K562 (cell line): ENCODE results near the gene CDC42EP1. TPM values are rescaled to one million over a fixed set of nuclear protein-coding genes. Genes with fewer than 3 reads are reported as not detected.

Experiments
- ATAC-seq: fragments of 200-7000 bp; cut with Tn5 transposase; 3 replicates; pipeline ENCODE4 v1.9.1; 2020; ENCODE audit warnings: moderate library complexity
- BruUV-seq: library from RNA; stranded (reverse); fragments of 400-500 nt; replicated peaks from 2 replicates; lab custom pipeline; 2021; lab: Mats Ljungman, UMichigan
- CTCF ChIA-PET: fragments of 300-600 bp; formaldehyde crosslinking; extraction: SDS; loops from one replicate; lab custom pipeline; 2021; ENCODE audit warnings: low intra/inter-chr PET ratio; lab: Yijun Ruan, JAX
- POLR2A ChIA-PET: fragments of 300-600, 350-650 bp; sonication (Branson Sonifier 250); formaldehyde crosslinking; extraction: SDS; loops from one replicate; lab custom pipeline; 2021; ENCODE audit warnings: antibody characterized with exemption, inconsistent platforms; lab: Yijun Ruan, JAX
- DNase-seq, 4 experiments: peaks; one replicate each; pipeline versions ENCODE4 v3.0.0 to v3.0.0-alpha.2; 2011 to 2018; ENCODE audit warnings: low spot score in 3 of 4, mixed read lengths in 3 of 4; ENCODE audit errors: extremely low read depth in 1 of 4
- FAIRE-seq: peaks from 2 replicates; lab custom pipeline; 2011; peaks lifted over from hg19 to GRCh38; lab: Jason Lieb, UNC
- H2AFZ ChIP-seq: 2 replicates; pipeline ENCODE4 v1.6.0; 2011; ENCODE audit warnings: low read depth, low read length, control low read depth, inconsistent platforms
- H3K27ac ChIP-seq: fragments of 200-600 bp; 3 replicates; pipeline ENCODE4 v1.8.0; 2011; ENCODE audit warnings: low read depth, mild to moderate bottlenecking, control low read depth, inconsistent platforms, low read length, moderate library complexity, mixed read lengths; ENCODE audit errors: extremely low read depth
- H3K27me3 ChIP-seq, 2 experiments: fragments of 300-600 bp in 1 of 2; 2 replicates in 1 of 2; 3 replicates in 1 of 2; pipeline versions ENCODE4 v1.6.0 to v1.8.0; 2011; ENCODE audit warnings: inconsistent platforms in 2 of 2, low read length in 2 of 2, mild to moderate bottlenecking in 1 of 2, mixed read lengths in 1 of 2, moderate library complexity in 1 of 2; ENCODE audit not compliant: control insufficient read depth in 2 of 2, insufficient read depth in 2 of 2
- H3K36me3 ChIP-seq: fragments of 300-600 bp; 3 replicates; pipeline ENCODE4 v1.8.0; 2011; ENCODE audit warnings: mild to moderate bottlenecking, low read length, inconsistent platforms; ENCODE audit not compliant: control insufficient read depth, insufficient read depth
- H3K4me1 ChIP-seq, 2 experiments: fragments of 200-600 bp in 1 of 2; replicated peaks in 1 of 2; 2 replicates in 1 of 2; 3 replicates in 1 of 2; pipeline versions ENCODE4 v1.5.1 to v1.8.0; 2011; ENCODE audit warnings: inconsistent platforms in 2 of 2, low read length in 2 of 2, mild to moderate bottlenecking in 1 of 2, mixed read lengths in 1 of 2, moderate library complexity in 1 of 2; ENCODE audit not compliant: control insufficient read depth in 2 of 2, insufficient read depth in 2 of 2
- H3K4me2 ChIP-seq: 2 replicates; pipeline ENCODE4 v1.6.1; 2011; ENCODE audit warnings: low read length, control low read depth, inconsistent platforms, mixed read lengths; ENCODE audit not compliant: insufficient read depth
- H3K4me3 ChIP-seq: fragments of 200-600 bp; sonication (generic), shearing (Covaris generic); 2 replicates; pipeline ENCODE4 v1.5.1; 2016; ENCODE audit warnings: control low read depth, inconsistent platforms
- H3K79me2 ChIP-seq: fragments of 200-600 bp; 3 replicates; pipeline ENCODE4 v1.8.0; 2011; ENCODE audit warnings: low read length, inconsistent platforms; ENCODE audit not compliant: control insufficient read depth, insufficient read depth
- H3K9ac ChIP-seq, 2 experiments: 2 replicates each; pipeline versions ENCODE4 v1.6.0 to v1.6.1; 2011; ENCODE audit warnings: low read depth in 2 of 2, low read length in 2 of 2, control low read depth in 1 of 2, inconsistent platforms in 1 of 2, mild to moderate bottlenecking in 1 of 2, mixed read lengths in 1 of 2; ENCODE audit not compliant: insufficient read depth in 1 of 2
- H3K9me1 ChIP-seq: one replicate; pipeline ENCODE4 v1.6.0; 2011; ENCODE audit warnings: inconsistent platforms, mild to moderate bottlenecking, low read length, moderate library complexity; ENCODE audit not compliant: control insufficient read depth, insufficient read depth
- H3K9me3 ChIP-seq: replicated peaks from 2 replicates; pipeline ENCODE4 v1.5.1; 2011; ENCODE audit warnings: low read depth, low read length, inconsistent platforms; ENCODE audit not compliant: control insufficient read depth, insufficient read depth
- H4K20me1 ChIP-seq: replicated peaks from 2 replicates; pipeline ENCODE4 v1.6.1; 2011; ENCODE audit warnings: low read length, inconsistent platforms, mixed read lengths; ENCODE audit not compliant: control insufficient read depth, insufficient read depth
- ESRRA ChIP-seq: fragments of 450-650 bp; IDR thresholded peaks from 2 replicates; pipeline ENCODE4 v1.6.1; 2014; ENCODE audit warnings: low read depth, mild to moderate bottlenecking, moderate library complexity, borderline replicate concordance
- NR2C2 ChIP-seq, 2 experiments: fragments of 200-800 bp in 1 of 2; sonication (Bioruptor generic) in 1 of 2; sonication (generic) in 1 of 2; formaldehyde crosslinking in 1 of 2; IDR thresholded peaks; 2 replicates each; pipeline versions ENCODE4 v1.6.1 to v1.8.0; 2016 to 2022; ENCODE audit warnings: mild to moderate bottlenecking in 1 of 2, missing compliant biosample characterization in 1 of 2, missing genetic modification characterization in 1 of 2, missing genetic modification reagents in 1 of 2
- RBFOX2 ChIP-seq: fragments of 200-400 bp; formaldehyde crosslinking; IDR thresholded peaks from 2 replicates; pipeline ENCODE4 v1.6.1; 2017; ENCODE audit warnings: low read depth, mild to moderate bottlenecking, low read length, moderate library complexity
- RBM25 ChIP-seq: fragments of 200-400 bp; formaldehyde crosslinking; IDR thresholded peaks from 2 replicates; pipeline ENCODE4 v1.6.1; 2018; ENCODE audit warnings: low read length, low read depth, moderate library complexity; ENCODE audit not compliant: severe bottlenecking
- SIX5 ChIP-seq, 2 experiments: IDR thresholded peaks; 2 replicates each; pipeline ENCODE4 v1.6.1; 2011; ENCODE audit warnings: low read length in 2 of 2, borderline replicate concordance in 1 of 2, low read depth in 1 of 2, mild to moderate bottlenecking in 1 of 2, moderate library complexity in 1 of 2; ENCODE audit not compliant: insufficient read depth in 1 of 2
- ZNF24 ChIP-seq: fragments of 450-650 bp; IDR thresholded peaks from 2 replicates; pipeline ENCODE4 v1.6.1; 2016
- WGBS: fragments of 100-300 bp; shearing (Covaris generic); methylation state at CpG from one replicate; pipeline ENCODE4 v1.1.6; 2016; ENCODE audit warnings: low coverage, mixed read lengths; ENCODE audit not compliant: insufficient coverage; ENCODE audit errors: missing lambda C conversion rate; 5-methylcytosine and 5-hydroxymethylcytosine counted together
- in situ Hi-C: fragments of 300-500 bp; cut with MboI; formaldehyde crosslinking; loops from 4 replicates; pipeline ENCODE4 v1.15.0; 2018; ENCODE audit warnings: inconsistent platforms, mixed read lengths
- intact Hi-C: fragments of 100-400 bp; cut with micrococcal nuclease; formaldehyde crosslinking; loops from 2 replicates; pipeline ENCODE4 v1.14.2; 2022
- polyA plus RNA-seq, 8 experiments: library from polyadenylated mRNA; depleted of rRNA in 4 of 8; stranded (reverse) in 5 of 8; unstranded in 3 of 8; fragments of >200 nt; fragmentation: Nextera tagmentation in 2 of 8; fragmentation: Illumina TruSeq in 1 of 8; extraction: Ambion mirVana in 2 of 8; extraction: Trizol in 1 of 8; gene quantifications; 2 replicates each; pipeline versions ENCODE4 v1.2.1 to v1.2.3, GENCODE V29; 2011 to 2014; ENCODE audit warnings: inconsistent platforms in 1 of 8, missing spikeins in 1 of 8
- total RNA-seq, 7 experiments: library from RNA; depleted of rRNA in 6 of 7; stranded (reverse); fragments of >200 nt in 6 of 7; fragmentation: Illumina TruSeq in 2 of 7; extraction: Trizol in 2 of 7; gene quantifications; 2 replicates each; pipeline versions ENCODE4 v1.2.1 to v1.2.3, GENCODE V29; 2011 to 2021; ENCODE audit warnings: low replicate concordance in 1 of 7
- TF ChIP-seq, protein P1 (sequence below), 2 experiments: fragments of 150-350 bp in 1 of 2; IDR thresholded peaks; 2 replicates each; pipeline ENCODE4 v1.6.1; 2012 to 2016; ENCODE audit warnings: low read depth in 2 of 2, low read length in 2 of 2, mild to moderate bottlenecking in 1 of 2, moderate library complexity in 1 of 2
- TF ChIP-seq, protein P2 (sequence below): sonication (generic); formaldehyde crosslinking; IDR thresholded peaks from 2 replicates; pipeline ENCODE4 v1.8.0; 2022; ENCODE audit warnings: mild to moderate bottlenecking, missing genetic modification reagents

CDC42EP1 gene
- total and polyA plus RNA-seq, 9 of the 15 experiments (the other 6 are each of a cell fraction or from before 2014, with no cell fraction given), result 0.67 to 70.2 (median 7.3) TPM

DNA sequence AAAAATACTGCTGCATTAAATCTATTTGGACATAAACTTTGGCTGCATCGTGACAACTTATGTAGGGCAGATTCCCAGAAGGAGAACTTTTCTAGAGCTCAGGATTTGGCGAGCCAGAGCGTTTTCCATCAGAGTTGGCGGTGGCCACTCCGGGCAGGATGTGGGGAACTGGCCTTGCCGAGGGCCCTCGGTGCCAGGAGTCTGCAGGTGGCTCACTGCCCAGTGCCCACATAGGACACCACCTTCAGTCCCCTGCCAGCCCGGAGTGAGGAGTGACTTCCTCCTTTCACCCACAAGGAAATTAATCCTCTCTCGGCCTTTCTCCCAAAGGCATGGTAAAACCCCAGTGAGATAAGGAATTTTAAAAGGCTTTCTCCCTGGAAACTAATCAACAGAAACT, 21.2 kb downstream of the CDC42EP1 start (continued):
- TF ChIP-seq, protein P1, sequence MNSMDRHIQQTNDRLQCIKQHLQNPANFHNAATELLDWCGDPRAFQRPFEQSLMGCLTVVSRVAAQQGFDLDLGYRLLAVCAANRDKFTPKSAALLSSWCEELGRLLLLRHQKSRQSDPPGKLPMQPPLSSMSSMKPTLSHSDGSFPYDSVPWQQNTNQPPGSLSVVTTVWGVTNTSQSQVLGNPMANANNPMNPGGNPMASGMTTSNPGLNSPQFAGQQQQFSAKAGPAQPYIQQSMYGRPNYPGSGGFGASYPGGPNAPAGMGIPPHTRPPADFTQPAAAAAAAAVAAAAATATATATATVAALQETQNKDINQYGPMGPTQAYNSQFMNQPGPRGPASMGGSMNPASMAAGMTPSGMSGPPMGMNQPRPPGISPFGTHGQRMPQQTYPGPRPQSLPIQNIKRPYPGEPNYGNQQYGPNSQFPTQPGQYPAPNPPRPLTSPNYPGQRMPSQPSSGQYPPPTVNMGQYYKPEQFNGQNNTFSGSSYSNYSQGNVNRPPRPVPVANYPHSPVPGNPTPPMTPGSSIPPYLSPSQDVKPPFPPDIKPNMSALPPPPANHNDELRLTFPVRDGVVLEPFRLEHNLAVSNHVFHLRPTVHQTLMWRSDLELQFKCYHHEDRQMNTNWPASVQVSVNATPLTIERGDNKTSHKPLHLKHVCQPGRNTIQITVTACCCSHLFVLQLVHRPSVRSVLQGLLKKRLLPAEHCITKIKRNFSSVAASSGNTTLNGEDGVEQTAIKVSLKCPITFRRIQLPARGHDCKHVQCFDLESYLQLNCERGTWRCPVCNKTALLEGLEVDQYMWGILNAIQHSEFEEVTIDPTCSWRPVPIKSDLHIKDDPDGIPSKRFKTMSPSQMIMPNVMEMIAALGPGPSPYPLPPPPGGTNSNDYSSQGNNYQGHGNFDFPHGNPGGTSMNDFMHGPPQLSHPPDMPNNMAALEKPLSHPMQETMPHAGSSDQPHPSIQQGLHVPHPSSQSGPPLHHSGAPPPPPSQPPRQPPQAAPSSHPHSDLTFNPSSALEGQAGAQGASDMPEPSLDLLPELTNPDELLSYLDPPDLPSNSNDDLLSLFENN (IDR thresholded peaks at IDR 0.05; ENCODE audit: low read depth in 2 of 2, low read length in 2 of 2), result no peak
- TF ChIP-seq ZNF24, result no peak
- TF ChIP-seq, protein P2, sequence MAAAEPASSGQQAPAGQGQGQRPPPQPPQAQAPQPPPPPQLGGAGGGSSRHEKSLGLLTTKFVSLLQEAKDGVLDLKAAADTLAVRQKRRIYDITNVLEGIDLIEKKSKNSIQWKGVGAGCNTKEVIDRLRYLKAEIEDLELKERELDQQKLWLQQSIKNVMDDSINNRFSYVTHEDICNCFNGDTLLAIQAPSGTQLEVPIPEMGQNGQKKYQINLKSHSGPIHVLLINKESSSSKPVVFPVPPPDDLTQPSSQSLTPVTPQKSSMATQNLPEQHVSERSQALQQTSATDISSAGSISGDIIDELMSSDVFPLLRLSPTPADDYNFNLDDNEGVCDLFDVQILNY (CRISPR knock-in tag), result no peak

DNA sequence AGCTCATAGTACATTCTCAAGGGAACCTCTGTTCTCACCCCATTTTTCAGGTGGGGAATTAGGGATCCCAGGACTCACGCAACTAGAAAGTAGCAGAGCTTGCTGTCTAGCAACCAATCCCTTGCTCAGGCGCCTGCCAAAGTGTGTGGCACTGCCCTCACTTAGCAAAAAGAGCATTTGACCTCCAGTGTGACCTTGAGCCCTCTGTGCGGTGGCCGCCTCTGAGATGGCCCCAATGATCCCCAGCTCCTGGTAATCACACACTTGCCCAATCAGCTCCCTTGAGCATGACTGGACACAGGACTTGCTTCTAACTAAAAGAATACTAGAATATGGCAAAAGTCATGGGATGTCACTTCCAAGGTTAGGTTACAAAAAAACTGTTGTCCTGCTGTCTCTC, 22.2 kb downstream of the CDC42EP1 start:
- ChIA-PET CTCF (no interaction called here), POLR2A (interaction anchor here (1.0 to 1.9 kb wide), 4 partner anchors 9 to 15 kb away, joined by 3 to 8 read pairs (median 4); no protein-coding TSS in a partner anchor)
- Histone ChIP-seq H3K9me1 (no peaks in the 10 kb centered on the region), H2AFZ (no peak overlapping the region), H3K36me3 (no peaks in the 10 kb centered on the region), H3K9ac (no peak overlapping the region), H3K4me3 (no peak overlapping the region), H3K9me3 (no peaks in the 10 kb centered on the region), H3K79me2 (no peaks in the 10 kb centered on the region), H3K4me1 (peaks cover 0 to 10% of the 10 kb centered on the region in 2 experiments; a peak in 3 of 5 replicates), H4K20me1 (0 out of 2 replicates have a peak, but pooled peaks cover 3% of the 10 kb centered on the region), H3K27me3 (peaks cover 2 to 5% of the 10 kb centered on the region in 2 experiments; a peak in 2 of 5 replicates), H3K4me2 (no peak overlapping the region), H3K27ac (no peak overlapping the region)
- 17% methylated on average over 4 of the region's 4 CpGs for WGBS
- no TSS peak for BruUV-seq
- in situ Hi-C loops (no loop called here), intact Hi-C loops (no loop called here)
- FAIRE-seq (no peak), DNase-seq (no peak), ATAC-seq (no peak)
- peak; percentile 49; the same call in 1 of the 2 replicates for TF ChIP-seq ESRRA
- TF ChIP-seq RBM25, result no peak
- TF ChIP-seq SIX5 (IDR thresholded peaks at IDR 0.05; ENCODE audit: borderline replicate concordance in 1 of 2, insufficient read depth in 1 of 2, low read depth in 1 of 2, low read length in 2 of 2), result no peak
- no peak for TF ChIP-seq RBFOX2
- no peak for TF ChIP-seq NR2C2 (CRISPR knock-in tag; IDR thresholded peaks at IDR 0.05)
- TF ChIP-seq NR2C2 (tag; IDR thresholded peaks at IDR 0.05), result no peak
